NCI-H1048 (cell line): ENCODE results near the gene SIPA1.

Experiments
- DNase-seq: peaks from one replicate; lab custom pipeline; 2025; lab: John Stamatoyannopoulos, UW

The SIPA1 gene

GRCh38 chr11:65642014-65642671, 4.2 kb downstream of the SIPA1 start:
- no peak for DNase-seq

GRCh38 chr11:65643971-65644370, 6.1 kb downstream of the SIPA1 start:
- no peak for DNase-seq

DNA sequence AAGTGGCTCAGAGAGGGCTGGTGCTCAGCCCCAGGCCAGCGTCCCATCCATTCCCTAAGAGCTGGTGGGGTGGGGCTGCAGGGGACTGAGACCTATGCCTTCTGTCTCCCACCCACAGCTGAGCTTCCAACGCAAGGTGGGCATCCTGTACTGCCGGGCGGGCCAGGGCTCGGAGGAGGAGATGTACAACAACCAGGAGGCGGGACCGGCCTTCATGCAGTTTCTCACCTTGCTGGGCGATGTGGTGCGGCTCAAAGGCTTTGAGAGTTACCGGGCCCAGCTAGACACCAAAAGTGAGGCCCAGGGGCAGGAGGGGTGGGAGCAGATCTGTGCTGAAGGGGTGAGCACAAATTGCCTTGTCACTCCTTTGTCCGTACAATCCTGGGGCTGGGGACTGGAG, 6.9 kb downstream of the SIPA1 start:
- no peak for DNase-seq

DNA sequence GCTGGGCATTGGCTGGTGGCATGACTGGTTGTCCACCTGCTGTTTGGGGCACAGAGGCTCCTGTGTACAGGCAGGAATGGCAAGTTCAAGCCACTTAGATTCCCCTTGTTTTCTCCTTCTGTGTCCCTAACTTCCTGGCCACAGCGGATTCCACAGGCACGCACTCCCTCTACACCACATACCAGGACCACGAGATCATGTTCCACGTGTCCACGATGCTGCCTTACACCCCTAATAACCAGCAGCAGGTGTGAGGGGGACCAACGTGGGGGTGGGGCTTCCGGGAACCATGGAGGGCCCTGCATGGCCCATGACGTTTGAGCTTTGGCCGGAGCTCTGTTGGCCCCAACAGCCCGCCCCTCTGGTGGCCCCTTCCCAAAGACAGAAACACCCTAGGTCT, 7.8 kb downstream of the SIPA1 start:
- DNase-seq, result no peak

DNA sequence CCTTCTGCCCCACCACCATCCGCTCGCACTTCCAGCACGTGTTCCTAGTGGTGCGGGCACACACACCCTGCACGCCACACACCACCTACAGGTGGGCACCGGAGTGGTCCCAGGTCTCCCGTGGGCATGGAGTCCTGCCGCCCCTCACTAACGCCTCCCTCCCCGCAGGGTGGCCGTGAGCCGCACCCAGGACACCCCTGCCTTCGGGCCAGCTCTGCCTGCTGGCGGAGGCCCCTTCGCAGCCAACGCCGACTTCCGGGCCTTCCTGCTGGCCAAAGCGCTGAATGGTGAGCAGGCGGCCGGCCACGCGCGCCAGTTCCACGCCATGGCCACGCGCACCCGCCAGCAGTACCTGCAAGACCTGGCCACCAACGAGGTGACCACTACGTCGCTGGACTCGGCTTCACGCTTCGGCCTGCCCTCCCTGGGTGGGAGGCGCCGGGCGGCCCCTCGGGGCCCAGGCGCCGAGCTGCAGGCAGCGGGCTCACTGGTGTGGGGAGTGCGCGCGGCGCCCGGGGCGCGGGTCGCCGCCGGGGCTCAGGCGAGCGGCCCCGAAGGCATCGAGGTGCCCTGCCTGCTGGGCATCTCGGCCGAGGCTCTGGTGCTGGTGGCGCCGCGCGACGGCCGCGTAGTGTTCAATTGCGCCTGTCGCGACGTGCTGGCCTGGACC, 8.5 kb downstream of the SIPA1 start:
- no peak for DNase-seq

DNA sequence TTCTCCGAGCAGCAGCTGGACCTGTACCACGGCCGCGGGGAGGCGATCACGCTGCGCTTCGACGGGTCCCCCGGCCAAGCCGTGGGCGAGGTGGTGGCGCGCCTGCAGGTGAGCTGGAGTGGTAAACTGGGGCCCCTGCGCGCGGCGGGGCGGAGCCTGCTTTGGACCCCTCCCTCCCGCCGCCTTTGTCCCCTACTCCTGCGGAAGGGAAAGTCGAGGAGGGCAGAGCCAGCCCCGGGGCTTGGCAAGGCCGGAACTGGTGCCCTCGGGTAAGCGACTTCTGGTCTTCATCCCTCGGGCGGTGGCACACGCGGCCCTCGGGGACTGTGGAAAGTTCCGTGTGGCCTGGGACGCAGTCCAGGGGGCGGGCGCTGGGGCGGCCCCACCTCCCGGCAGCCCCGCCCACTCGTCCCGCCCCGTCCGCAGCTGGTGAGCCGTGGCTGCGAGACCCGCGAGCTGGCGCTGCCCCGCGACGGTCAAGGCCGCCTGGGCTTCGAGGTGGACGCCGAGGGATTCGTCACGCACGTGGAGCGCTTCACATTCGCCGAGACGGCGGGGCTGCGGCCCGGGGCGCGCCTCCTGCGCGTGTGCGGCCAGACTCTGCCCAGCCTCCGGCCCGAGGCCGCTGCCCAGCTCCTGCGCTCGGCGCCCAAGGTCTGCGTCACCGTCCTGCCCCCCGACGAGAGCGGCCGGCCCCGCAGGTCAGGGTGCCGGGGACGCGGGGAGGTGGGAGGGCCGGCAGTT, 9.2 kb downstream of the SIPA1 start:
- no peak for DNase-seq

DNA sequence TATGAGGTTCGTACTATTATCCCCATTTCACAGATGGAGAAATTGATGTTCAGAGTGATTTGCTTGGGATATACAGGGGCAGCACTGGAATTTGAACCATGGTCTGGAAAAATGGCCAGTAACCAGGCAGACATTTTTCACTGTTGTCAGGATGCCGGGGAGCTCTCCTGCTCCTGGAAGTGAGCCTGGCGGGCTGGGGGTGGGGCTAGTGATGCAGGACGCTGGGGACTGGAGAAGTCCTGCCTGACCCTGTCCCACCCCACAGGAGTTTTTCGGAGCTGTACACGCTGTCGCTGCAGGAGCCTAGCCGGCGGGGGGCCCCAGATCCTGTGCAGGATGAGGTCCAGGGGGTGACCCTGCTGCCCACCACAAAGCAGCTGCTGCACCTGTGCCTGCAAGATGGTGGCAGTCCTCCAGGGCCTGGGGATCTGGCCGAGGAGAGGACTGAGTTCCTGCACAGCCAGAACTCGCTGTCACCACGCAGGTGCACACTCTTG, 11.1 kb downstream of the SIPA1 start:
- no peak for DNase-seq

DNA sequence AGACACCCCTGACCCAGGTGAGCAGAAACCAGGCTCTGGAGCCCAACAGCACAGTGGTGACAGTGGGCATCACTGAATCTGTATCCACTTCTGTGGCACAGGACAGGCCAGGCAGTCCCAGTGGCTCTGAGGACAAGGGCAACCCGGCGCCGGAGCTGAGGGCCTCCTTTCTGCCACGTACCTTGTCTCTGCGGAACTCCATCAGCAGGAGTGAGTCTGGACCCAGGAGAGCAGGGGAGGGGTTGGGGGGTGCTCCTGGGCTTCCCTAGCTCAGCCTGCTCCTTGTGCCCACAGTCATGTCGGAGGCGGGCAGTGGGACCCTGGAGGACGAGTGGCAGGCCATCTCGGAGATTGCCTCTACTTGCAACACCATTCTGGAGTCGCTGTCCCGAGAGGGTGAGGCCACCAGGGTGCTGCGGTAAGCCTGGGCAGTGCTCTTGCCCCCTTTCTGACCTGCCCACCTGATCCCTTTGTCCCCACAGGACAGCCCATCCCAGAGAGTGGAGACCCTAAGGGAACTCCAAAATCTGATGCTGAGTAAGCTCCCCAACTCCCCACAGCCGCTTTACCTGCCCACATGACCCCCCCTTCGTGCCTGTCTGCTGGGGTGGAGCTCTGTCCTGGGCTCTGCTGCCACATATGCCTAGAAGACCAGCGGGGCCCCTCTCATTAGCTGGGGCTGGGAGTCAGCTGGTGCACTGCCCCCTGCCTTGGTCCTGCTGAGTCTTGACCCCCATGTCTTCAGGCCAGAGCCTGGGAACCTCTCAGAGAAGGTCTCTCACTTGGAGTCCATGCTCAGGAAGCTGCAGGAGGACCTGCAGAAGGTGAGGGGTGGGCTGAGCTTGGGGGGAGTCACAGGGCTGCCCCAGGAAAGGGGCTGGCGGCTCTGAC, 12.0 kb downstream of the SIPA1 start:
- DNase-seq, result no peak

DNA sequence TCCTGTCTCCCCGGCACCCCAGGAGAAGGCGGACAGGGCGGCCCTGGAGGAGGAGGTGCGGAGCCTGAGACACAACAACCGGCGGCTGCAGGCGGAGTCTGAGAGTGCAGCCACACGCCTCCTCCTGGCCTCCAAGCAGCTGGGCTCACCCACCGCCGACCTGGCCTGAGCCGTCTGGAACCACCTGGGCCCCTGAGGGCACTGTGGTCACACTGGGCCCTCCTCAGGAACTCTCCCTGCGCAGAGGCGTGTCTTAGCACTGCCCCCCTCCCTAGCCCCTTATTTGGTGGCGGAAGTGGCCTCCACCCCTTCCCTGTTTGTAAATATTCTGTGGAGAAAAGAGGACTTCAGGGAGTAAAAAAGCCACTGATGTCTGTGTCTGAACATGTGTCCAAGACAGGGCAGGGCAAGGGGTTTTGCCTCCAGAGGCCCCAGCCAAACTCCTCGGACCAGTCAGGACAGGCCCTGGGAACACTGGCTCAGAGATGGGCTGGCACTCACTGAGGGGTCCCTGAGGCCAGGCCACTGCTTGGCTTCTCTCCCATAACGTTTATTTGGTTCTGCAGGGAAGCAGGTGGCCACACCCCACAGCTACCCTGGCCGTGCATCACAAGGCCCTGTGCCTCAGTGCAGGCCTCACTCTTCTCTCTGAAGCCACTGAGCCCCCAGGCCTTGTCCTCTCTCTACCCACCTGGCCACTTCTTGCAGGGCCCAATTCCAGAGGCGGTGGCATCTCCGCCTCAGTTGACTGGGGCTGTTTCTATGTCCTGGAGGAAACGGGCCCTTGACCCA, 12.8 kb downstream of the SIPA1 start:
- DNase-seq, result no peak

- no peak for DNase-seq
Observed at GRCh38 chr11:65651339-65651588, 13.4 kb downstream of the SIPA1 start.

GRCh38 chr11:65651589-65652510, 13.9 kb downstream of the SIPA1 start:
- no peak for DNase-seq

GRCh38 chr11:65652511-65653228, 14.8 kb downstream of the SIPA1 start:
- DNase-seq, result peak; percentile 80

GRCh38 chr11:65653229-65654225, 15.6 kb downstream of the SIPA1 start:
- DNase-seq, result no peak

DNA sequence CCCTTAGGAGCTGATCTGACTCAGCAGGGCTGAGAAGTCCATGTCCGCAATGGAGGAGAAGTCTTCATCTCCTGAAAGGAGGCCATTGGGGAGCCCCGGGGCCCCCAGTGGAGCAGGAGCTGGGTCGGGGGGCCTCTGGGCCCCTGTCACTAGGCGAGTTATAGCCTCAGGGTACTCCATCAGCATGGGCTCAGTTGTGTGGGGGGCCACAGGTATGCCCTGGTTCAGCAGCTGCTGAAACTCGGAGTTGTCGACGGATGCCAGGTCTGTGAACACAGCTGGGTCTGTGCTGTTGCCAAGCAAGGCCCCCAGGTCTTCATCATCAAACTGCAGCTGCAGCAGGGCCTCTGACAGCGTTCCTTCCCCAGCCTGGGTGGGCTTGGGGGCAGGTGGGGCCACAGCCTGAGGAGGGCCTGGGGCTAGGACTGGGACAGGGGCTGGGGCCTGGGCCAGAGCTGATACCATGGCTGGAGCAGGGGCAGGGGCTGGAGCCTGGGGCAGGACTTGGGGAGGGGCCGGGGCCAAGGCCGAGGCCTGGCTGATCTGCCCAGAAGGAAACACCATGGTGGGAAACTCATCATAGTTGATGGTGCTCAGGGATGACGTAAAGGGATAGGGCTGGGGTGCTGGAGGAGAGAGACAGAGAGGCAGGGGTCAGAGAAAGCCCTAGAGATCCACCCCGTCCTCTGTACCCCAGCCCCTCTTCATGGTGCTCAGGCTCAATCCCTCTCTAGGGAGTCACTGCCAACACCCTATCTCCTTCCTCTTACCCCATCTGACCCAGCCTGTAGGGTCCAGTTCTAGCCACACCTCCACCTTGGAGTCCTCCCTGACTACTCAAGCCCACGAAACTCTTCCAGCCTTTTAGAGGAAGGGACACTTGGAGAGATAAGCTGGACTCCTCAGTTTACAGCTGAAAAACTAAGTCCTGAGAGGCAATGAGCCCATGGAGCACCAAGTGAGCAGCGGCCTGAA, 16.8 kb downstream of the SIPA1 start:
- no peak for DNase-seq

DNA sequence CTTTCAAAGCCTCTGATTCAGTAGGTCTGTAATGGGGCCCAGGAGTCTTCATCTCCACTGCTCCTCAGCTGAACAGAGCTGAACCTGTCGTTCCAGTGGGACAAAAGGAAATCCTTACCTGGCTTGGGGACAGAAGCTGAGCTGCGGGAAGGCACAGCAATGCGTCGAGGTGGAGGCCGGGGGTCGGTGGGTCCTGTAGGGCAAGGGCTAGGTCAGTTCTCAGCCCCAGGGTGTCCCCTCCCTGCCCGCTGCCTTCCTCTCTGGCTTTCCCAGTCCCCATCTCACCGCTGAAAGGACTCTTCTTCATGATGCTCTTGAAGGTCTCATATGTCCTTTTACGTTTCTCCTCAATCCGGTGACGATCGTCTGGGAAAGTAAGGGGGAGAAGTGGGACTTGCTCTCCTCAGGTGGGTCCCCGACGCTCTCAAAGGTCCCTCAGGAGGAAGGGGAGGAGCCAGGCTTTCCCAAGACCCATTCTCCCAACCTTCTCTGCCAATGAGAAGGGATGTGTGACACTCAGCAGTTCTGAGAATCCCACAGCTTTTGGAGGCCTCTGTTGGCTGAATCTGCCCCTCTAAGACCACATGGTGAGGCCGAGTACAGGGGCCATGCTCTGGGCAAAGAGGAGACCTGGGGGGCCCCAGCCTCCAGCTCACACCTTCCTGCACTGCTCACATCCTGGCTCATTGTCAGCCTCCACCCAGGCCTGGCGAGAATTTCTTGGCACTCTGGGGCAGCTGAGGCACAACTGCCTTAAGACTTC, 17.9 kb downstream of the SIPA1 start:
- DNase-seq, result no peak

- DNase-seq, result no peak
Observed at GRCh38 chr11:65657426-65657825, 19.5 kb downstream of the SIPA1 start.
